AG08396 (cell line): ENCODE data around the gene ILDR1.

ENCODE experiments used
- DNase-seq: peaks from one replicate; pipeline ENCODE4 v3.0.0; 2012; ENCODE audit warnings: low spot score, mixed read lengths

The ILDR1 gene

DNA sequence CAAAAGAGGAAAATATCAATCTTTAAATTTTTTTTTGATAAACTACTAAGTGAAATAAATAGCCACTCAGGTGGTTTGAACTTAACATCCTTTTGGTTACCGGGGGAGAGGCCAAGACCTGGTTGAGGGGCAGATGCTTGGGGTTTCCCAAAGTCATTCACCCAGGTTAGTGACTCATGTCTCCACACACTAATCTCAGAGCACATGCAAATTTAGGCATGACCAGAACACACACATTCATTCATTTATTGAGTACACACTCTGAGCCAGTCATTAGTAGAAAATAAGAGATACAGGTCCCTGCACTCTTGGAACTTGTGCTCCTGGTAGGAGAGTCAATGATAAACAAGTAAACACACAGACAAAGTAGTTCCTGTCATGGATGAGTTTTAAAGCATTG is 7.3 kb downstream of the ILDR1 start:
- no peak for DNase-seq

- DNase-seq, result no peak
These were observed 8.6 kb downstream of the ILDR1 start for GRCh38 chr3:122013448-122013925.

- DNase-seq, result no peak
These were observed 9.2 kb downstream of the ILDR1 start for GRCh38 chr3:122012821-122013220.

GRCh38 chr3:122011396-122011795 is 10.7 kb downstream of the ILDR1 start:
- DNase-seq, result no peak

DNA sequence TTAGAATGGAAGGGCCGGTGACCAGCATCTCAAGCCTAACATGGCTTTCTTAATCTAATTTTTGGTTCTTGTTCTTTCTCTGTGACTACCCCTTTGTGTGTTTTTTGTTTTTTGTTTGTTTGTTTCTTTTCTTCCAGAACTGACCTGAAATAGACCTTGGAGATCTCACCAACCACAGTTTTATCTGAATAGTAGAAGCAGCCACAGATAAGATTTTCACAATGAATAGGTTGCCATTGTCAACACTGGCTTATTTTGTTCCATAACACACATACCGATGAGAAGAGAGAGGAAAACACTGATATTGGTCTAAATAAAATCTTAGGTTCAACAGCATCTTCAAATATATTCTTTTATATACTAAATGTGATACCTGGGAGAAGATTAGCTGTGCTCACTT is 11.5 kb downstream of the ILDR1 start:
- no peak for DNase-seq

DNA sequence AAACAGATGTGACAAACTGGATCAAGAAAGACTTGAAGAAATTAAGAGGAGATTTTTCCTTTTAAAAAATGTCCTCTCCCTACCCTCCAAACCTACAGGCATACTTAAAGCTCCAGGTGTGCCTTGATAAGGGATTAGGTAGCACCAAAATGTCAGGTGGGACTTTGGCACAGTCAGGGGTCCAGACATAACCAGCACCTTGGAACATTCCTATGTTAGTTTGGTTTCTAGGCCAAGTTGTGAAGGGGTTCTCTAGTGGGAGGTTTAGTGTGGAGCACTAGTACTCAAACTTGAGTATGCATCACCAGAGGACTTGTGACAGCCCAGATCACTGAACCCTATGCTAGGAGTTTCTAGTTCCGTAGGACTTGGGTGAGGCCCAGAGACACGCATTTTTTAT is 13.9 kb downstream of the ILDR1 start:
- no peak for DNase-seq

- no peak for DNase-seq
These were observed 15.8 kb downstream of the ILDR1 start for GRCh38 chr3:122006267-122006666.

- no peak for DNase-seq
These were observed 17.0 kb downstream of the ILDR1 start for GRCh38 chr3:122004991-122005565.

- no peak for DNase-seq
These were observed 17.9 kb downstream of the ILDR1 start for GRCh38 chr3:122004107-122004506.

DNA sequence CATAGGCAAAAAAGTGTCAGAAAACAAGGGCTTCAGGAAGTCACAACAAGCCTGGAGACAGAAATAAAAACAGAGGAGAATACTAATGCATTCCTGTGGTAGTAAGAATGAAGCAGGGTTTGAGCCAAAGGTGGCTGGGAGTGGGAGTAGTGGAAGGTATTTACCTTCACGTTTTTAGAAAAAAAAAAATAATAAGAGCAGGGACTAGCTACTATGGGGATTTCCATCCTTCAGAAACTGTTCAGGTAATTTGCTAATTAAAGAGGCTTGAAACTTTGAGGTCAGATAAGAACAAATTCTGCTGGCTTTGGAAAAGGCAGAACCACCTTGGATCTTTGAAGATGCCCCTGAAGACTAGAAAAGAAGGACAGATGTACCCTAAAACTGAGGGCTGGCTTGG is 18.4 kb downstream of the ILDR1 start:
- no peak for DNase-seq

DNA sequence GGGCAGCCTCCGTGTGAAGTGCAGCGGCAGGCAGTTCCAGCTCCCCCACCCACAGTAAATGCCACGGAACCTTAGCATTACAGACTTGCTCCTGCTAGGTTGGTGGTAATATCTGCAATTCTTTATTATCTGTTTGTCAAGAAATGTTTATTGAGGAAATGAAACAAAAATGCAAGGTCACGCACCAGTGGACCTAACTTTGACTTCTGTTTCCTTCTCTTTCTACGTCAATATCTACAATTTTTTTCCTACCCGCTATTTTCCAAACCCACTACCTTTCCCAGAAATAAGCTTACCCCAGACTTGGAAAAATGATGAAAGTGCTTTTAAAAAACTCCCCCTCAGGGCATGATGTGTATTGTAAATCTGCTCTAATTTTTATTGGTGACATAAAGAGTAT is 18.9 kb downstream of the ILDR1 start:
- DNase-seq, result no peak

DNA sequence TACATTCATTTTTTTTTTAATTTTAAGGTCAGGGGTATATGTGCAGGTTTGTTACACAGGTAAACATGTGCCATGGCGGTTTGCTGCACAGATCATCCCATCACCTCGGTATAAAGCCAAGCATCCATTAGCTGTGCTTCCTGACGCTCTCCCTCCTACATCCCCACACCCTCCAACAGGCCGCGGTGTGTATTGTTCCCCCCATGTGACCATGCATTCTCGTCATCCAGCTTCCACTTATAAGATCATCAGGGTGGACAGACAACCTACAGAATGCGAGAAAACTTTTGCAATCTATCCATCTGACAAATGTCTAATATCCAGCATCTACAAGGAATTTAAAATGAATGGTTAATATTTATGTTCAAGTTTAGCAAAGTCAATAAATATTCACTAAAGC is 19.4 kb downstream of the ILDR1 start:
- DNase-seq, result no peak

DNA sequence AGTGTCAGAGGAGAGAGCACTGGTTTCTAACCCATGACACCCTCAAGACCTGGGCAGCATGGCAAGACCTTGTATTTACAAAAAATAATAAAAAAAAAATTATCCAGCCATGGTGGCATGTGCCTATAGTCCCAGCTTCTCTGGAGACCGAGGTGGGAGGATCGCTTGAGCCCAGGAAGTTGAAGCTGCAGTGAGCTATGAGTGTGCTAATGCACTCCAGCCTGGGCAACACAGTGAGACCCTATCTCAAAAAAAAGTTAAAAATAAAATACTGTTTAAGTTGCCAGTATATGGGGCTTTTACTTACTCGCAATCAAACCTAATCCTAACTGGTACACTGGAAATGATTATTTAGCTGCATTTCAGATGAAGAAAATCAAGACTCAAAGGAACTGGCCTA is 20.2 kb downstream of the ILDR1 start:
- no peak for DNase-seq

- DNase-seq, result peak; percentile 29
These were observed 21.0 kb downstream of the ILDR1 start for GRCh38 chr3:122000936-122001605.

- DNase-seq, result no peak
These were observed 22.1 kb downstream of the ILDR1 start for GRCh38 chr3:121999931-122000330.

DNA sequence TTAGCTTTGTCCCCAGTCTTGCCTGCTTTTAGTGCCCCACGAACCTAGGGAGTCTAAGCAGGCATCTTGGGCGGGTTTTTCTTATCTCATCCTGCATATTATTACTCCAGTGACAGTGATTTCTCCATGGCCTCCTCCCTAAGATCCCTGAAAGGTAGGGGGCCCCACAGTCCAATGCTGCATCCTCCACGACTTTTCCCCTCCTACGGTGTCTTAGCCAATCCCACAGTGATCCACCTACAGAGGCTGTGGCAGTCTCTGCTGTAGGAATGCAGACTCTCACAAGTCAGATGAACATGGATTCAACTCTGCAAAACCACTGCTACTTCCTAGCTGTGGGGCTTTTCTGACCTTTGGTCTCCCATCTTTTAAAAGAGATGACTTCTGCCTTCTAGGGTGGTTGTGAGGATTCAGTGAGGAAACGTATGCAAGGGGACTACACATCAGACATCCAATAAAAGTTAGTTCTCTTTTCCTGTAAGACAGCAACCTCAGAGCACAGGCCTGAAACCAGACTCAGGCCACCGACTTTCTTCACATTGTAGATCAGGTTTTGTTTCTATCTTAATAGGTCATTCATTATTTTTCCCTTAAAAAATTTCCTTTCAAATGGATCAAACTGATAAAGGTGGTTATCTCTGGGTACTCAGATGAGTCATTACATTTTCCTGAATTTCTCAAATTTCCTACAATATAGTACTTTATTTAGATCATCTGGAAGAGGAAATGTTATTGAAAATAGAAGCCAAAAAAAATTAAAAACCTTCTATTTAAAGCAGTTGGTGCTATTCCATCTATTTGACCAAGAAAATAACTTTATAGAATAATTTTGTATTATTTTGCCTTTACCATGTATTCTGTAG is 23.2 kb downstream of the ILDR1 start:
- DNase-seq, result no peak

DNA sequence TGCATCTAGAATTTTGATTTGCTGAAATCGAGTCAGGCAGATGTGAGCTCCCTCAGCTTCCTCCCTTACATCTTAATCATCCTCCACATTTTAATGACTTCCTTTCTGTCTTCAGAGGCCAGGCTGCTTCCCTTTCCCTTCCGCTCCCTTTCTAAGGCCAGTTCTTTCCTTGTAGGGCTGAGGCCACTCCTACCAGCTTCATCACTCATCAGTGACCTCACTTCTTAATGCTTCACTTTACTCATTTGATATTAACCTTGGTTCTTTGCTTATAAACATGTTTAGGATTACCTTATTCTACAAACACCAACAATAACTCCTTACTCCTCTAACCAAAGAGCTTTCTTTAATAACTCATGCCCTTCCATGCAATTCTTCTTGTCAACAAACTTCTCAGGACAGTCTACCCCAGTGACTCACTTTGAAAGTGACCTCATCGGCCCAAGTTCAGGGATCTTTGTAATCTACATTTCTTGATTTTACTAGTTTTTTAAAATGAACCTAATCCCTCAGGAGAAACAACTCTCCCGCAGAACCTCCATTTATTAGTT is 23.9 kb downstream of the ILDR1 start:
- DNase-seq, result peak; percentile 34

DNA sequence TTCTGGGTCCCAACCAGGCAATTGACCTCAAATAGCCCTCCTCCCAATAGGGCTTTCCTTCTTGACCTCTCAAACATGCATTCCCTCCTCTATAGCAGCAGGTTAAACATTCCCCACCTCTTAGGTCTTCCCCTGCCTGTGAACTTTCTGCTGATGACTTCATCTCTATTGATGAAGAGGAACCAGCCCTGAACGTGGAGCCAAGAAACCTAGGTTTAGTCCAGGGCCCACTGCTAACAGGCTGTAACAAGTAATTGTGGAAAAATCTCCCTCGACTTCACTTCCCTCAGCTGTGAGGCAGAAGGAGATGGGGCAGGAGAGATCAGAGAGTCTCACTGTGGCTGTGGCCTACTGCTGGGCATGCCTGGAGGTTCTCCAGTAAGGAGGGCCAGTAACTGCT is 24.7 kb downstream of the ILDR1 start:
- DNase-seq, result no peak

- DNase-seq, result no peak
These were observed 25.6 kb downstream of the ILDR1 start for GRCh38 chr3:121996441-121996840.

DNA sequence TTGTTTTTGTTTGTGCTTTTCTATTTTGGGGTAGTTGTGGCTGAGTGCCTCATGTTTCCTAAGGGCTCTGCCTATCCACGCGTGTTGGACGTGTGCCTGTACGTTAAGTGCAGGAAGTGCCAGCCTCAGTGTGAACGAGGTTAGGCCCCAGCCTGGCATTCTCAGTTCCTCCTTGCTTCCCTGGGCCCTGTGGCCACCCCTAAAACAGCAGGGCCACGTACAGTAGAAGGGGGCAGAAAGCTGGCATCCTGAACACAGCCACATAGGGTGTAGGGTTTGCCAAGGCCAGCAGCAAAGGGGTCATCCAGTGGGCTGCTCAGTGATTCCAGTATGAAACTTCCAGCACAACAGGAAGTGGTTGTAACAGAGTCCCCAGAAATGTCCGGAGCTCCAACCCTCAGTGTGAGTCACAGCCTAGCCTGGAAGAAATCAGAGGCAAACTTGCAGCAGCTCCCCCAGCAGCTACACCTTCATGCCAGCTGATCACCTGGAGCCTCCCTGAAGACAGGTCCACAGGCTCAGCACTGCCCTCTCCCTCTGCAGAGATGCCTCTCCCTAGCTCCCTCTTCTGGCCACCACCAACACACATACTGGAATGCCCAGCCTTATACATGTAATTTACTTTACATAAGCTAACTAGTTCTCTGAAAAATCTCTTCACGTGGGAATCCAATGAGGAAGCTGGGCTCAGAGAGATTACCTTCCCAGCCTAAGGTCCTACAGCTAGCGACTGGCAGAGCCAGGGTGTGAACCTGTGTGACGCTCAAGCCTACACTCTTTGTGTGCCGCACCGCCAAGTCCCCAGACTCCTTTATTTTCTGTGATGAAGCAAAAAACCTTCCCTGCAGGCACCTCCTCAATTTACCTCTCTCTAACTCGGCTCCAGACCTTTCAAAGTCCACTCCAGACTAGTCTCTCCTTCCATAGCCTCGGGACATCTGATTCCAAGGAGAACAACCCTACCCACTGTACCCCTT is 26.6 kb downstream of the ILDR1 start:
- DNase-seq, result peak; percentile 57

- DNase-seq, result no peak
These were observed 27.5 kb downstream of the ILDR1 start for GRCh38 chr3:121994551-121994950.
